Esophagus muscularis mucosa (tissue), 4 donors: Measurements from ENCODE around the gene IFT27. TPM values are rescaled to one million over a fixed set of nuclear protein-coding genes. Genes with fewer than 3 reads are reported as not detected.

Experiments used
- DNase-seq: peaks from one replicate; pipeline ENCODE4 v3.0.0-alpha.2; 2017; ENCODE audit errors: extremely low spot score
- H3K27ac ChIP-seq, 4 donors: fragments of 200-600 bp; sonication (generic); replicated peaks in 1 of 4; 1 replicate in 3 of 4; 2 replicates in 1 of 4; pipeline ENCODE4 v1.5.1; 2016 to 2019; ENCODE audit warnings: mild to moderate bottlenecking in 1 of 4
- H3K27me3 ChIP-seq, 4 donors: fragments of 200-600 bp; sonication (generic); one replicate each; pipeline versions ENCODE4 v1.5.1 to v1.6.0; 2016 to 2019
- H3K36me3 ChIP-seq, 4 donors: fragments of 200-600 bp; sonication (generic); one replicate each; pipeline ENCODE4 v1.5.1; 2016 to 2019
- H3K4me1 ChIP-seq, 4 donors: fragments of 200-600 bp; sonication (generic); one replicate each; pipeline ENCODE4 v1.5.1; 2016 to 2019
- H3K4me3 ChIP-seq, 4 donors: fragments of 200-600 bp; sonication (generic); 1 replicate in 2 of 4; 2 replicates in 2 of 4; pipeline ENCODE4 v1.5.1; 2016 to 2019; ENCODE audit warnings: mild to moderate bottlenecking in 4 of 4, moderate library complexity in 1 of 4
- H3K9me3 ChIP-seq, 4 donors: fragments of 200-600 bp; sonication (generic); 1 replicate in 3 of 4; 2 replicates in 1 of 4; pipeline ENCODE4 v1.5.1; 2016 to 2019
- CTCF ChIP-seq, 3 experiments: fragments of 200-600 bp in 2 of 3; fragments of 450-650 bp in 1 of 3; sonication (generic) in 2 of 3; IDR thresholded peaks; one replicate each; pipeline ENCODE4 v1.5.1; 2017 to 2019; ENCODE audit warnings: antibody characterized with exemption in 3 of 3, mild to moderate bottlenecking in 2 of 3, moderate library complexity in 1 of 3
- EP300 ChIP-seq: sonication (generic); formaldehyde crosslinking; IDR thresholded peaks from one replicate; pipeline ENCODE4 v1.6.1; 2017; ENCODE audit warnings: antibody characterized with exemption
- POLR2A ChIP-seq: fragments of 450-650 bp; IDR thresholded peaks from one replicate; pipeline ENCODE4 v1.6.1; 2017; ENCODE audit warnings: antibody characterized with exemption, moderate library complexity, mild to moderate bottlenecking, low read depth
- POLR2AphosphoS5 ChIP-seq, 2 donors: sonication (generic); formaldehyde crosslinking; IDR thresholded peaks; one replicate each; pipeline ENCODE4 v1.6.1; 2017; ENCODE audit warnings: antibody characterized with exemption in 2 of 2
- WGBS: methylation state at CpG from one replicate; pipeline ENCODE4 v1.1.5; 2018; 5-methylcytosine and 5-hydroxymethylcytosine counted together
- intact Hi-C: fragments of 100-400 bp; cut with DNase I; formaldehyde crosslinking; loops from one replicate; pipeline ENCODE4 v1.15.1; 2023
- total RNA-seq, 4 donors: library from RNA; depleted of rRNA; stranded (reverse); fragments of >200 nt; gene quantifications; one replicate each; pipeline versions ENCODE4 v1.1.0 to v1.2.1, GENCODE V29; 2016

Gene IFT27
- total RNA-seq, 4 donors from 2014 or later: 15.2 to 24.1 (median 17.0) TPM

GRCh38 chr22:36727110-36727509 is 48.8 kb downstream of the IFT27 start:
- WGBS: 80% methylated on average over 7 of the region's 7 CpGs
- intact Hi-C loops: no loop called here
- H3K36me3 ChIP-seq: no peaks in the 10 kb centered on the region
- TF ChIP-seq EP300: no peak
- TF ChIP-seq POLR2AphosphoS5 (IDR thresholded peaks at IDR 0.05): no peak
- no peak for TF ChIP-seq POLR2A
- TF ChIP-seq CTCF (IDR thresholded peaks at IDR 0.05): no peak
- H3K27me3 ChIP-seq: peaks cover 0 to 76% (median 5%) of the 10 kb centered on the region in 4 donors
- no peaks in the 10 kb centered on the region for H3K4me1 ChIP-seq
- DNase-seq: peak; percentile 70
- no peak overlapping the region for H3K4me3 ChIP-seq
- no peak overlapping the region for H3K27ac ChIP-seq
- no peaks in the 10 kb centered on the region for H3K9me3 ChIP-seq

GRCh38 chr22:36726007-36726380 is 49.9 kb downstream of the IFT27 start:
- intact Hi-C loops: no loop called here
- Histone ChIP-seq H3K4me1 (no peaks in the 10 kb centered on the region), H3K4me3 (no peak overlapping the region), H3K27me3 (peaks cover 0 to 76% (median 5%) of the 10 kb centered on the region in 4 donors), H3K36me3 (no peaks in the 10 kb centered on the region), H3K27ac (no peak overlapping the region), H3K9me3 (no peaks in the 10 kb centered on the region)
- no peak for DNase-seq
- WGBS: 80% methylated on average over 9 of the region's 9 CpGs
- TF ChIP-seq EP300 (no peak), CTCF (IDR thresholded peaks at IDR 0.05) (no peak), POLR2A (no peak), POLR2AphosphoS5 (IDR thresholded peaks at IDR 0.05) (no peak)

GRCh38 chr22:36725366-36726006 is 50.4 kb downstream of the IFT27 start:
- Histone ChIP-seq H3K27ac (no peak overlapping the region), H3K4me3 (no peak overlapping the region), H3K27me3 (peaks cover 0 to 73% (median 5%) of the 10 kb centered on the region in 4 donors), H3K36me3 (no peaks in the 10 kb centered on the region), H3K4me1 (no peaks in the 10 kb centered on the region), H3K9me3 (no peaks in the 10 kb centered on the region)
- TF ChIP-seq POLR2A (no peak), CTCF (IDR thresholded peaks at IDR 0.05) (no peak), POLR2AphosphoS5 (IDR thresholded peaks at IDR 0.05) (no peak), EP300 (no peak)
- no peak for DNase-seq
- intact Hi-C loops: no loop called here
- WGBS: 71% methylated on average over 19 of the region's 24 CpGs

- DNase-seq: no peak
These were observed 51.1 kb downstream of the IFT27 start for GRCh38 chr22:36724836-36725235.

More at GRCh38 chr22:36724836-36725235, 51.1 kb downstream of the IFT27 start:
- TF ChIP-seq CTCF (IDR thresholded peaks at IDR 0.05) (no peak), POLR2A (no peak), EP300 (no peak), POLR2AphosphoS5 (IDR thresholded peaks at IDR 0.05) (no peak)
- intact Hi-C loops: no loop called here
- H3K27ac ChIP-seq: no peak overlapping the region
- no peak overlapping the region for H3K4me3 ChIP-seq
- no peaks in the 10 kb centered on the region for H3K36me3 ChIP-seq
- no peaks in the 10 kb centered on the region for H3K9me3 ChIP-seq
- no peaks in the 10 kb centered on the region for H3K4me1 ChIP-seq
- WGBS: 86% methylated on average over 4 of the region's 4 CpGs
- H3K27me3 ChIP-seq: peaks cover 0 to 67% (median 5%) of the 10 kb centered on the region in 4 donors
